NCI-H1436 treated with DMSO at 0.1 percent for 48 hours (cell line): ENCODE results near the gene MAU2.
A peak's percentile ranks its signal among the peaks of the same experiment; 100 is the strongest.
"Not testable (repeated sequence)": the region's sequence is repeated elsewhere in the genome, so short reads cannot be mapped to it uniquely, and the experiment has no call there.

Experiments
- DNase-seq: peaks from one replicate; lab custom pipeline; 2025; lab: John Stamatoyannopoulos, UW

The MAU2 gene

GRCh38 chr19:19345970-19346369 lies 25.3 kb downstream of the MAU2 start:
- DNase-seq = no peak

- no peak for DNase-seq
Measured at GRCh38 chr19:19347401-19348110, 26.9 kb downstream of the MAU2 start.

- no peak for DNase-seq
Measured at GRCh38 chr19:19348266-19348665, 27.6 kb downstream of the MAU2 start.

GRCh38 chr19:19349365-19349764 lies 28.7 kb downstream of the MAU2 start:
- no peak for DNase-seq

GRCh38 chr19:19350756-19351155 lies 30.1 kb downstream of the MAU2 start:
- DNase-seq = not testable (repeated sequence)

GRCh38 chr19:19352823-19353222 lies 32.2 kb downstream of the MAU2 start:
- no peak for DNase-seq

- DNase-seq = no peak
Measured at GRCh38 chr19:19354007-19354406, 33.4 kb downstream of the MAU2 start.

GRCh38 chr19:19354932-19355331 lies 34.3 kb downstream of the MAU2 start:
- no peak for DNase-seq

- no peak for DNase-seq
Measured at GRCh38 chr19:19355606-19356139, 35.0 kb downstream of the MAU2 start.

GRCh38 chr19:19356500-19356899 lies 35.9 kb downstream of the MAU2 start:
- DNase-seq = no peak

GRCh38 chr19:19356901-19357566 lies 36.4 kb downstream of the MAU2 start:
- no peak for DNase-seq

GRCh38 chr19:19361075-19361594 lies 40.5 kb downstream of the MAU2 start:
- DNase-seq = peak; percentile 65

GRCh38 chr19:19362075-19362474 lies 41.4 kb downstream of the MAU2 start:
- DNase-seq = no peak

GRCh38 chr19:19366434-19367396 lies 46.1 kb downstream of the MAU2 start:
- no peak for DNase-seq

- DNase-seq = no peak
Measured at GRCh38 chr19:19368087-19368486, 47.5 kb downstream of the MAU2 start.

- DNase-seq = no peak
Measured at GRCh38 chr19:19371059-19371458, 50.4 kb downstream of the MAU2 start.

- no peak for DNase-seq
Measured at GRCh38 chr19:19372656-19373416, 52.2 kb downstream of the MAU2 start.

- DNase-seq = no peak
Measured at GRCh38 chr19:19379527-19379926, 58.9 kb downstream of the MAU2 start.

GRCh38 chr19:19380316-19380715 lies 59.7 kb downstream of the MAU2 start:
- not testable (repeated sequence) for DNase-seq

- peak; percentile 39 for DNase-seq
Measured at GRCh38 chr19:19381007-19381926, 60.6 kb downstream of the MAU2 start.
